Skeletal muscle tissue (tissue), 4 donors: ENCODE results near the gene MTFR1L. TPM values are rescaled to one million over a fixed set of nuclear protein-coding genes. Genes with fewer than 3 reads are reported as not detected.

ENCODE experiments used
- H3K27ac ChIP-seq: one replicate; pipeline ENCODE4 v1.7.0; 2013; ENCODE audit warnings: mild to moderate bottlenecking, low read depth, low read length, inconsistent platforms
- H3K27me3 ChIP-seq, 3 donors: one replicate each; pipeline ENCODE4 v1.7.0; 2013; ENCODE audit warnings: low read length in 3 of 3; ENCODE audit not compliant: control insufficient read depth in 3 of 3, insufficient read depth in 3 of 3
- H3K36me3 ChIP-seq, 3 donors: one replicate each; pipeline ENCODE4 v1.7.0; 2013; ENCODE audit warnings: low read length in 3 of 3; ENCODE audit not compliant: control insufficient read depth in 3 of 3, insufficient read depth in 3 of 3
- H3K4me1 ChIP-seq, 3 donors: one replicate each; pipeline ENCODE4 v1.7.0; 2013; ENCODE audit warnings: low read length in 3 of 3, mild to moderate bottlenecking in 3 of 3; ENCODE audit not compliant: control insufficient read depth in 3 of 3, insufficient read depth in 3 of 3
- H3K4me3 ChIP-seq, 3 donors: one replicate each; pipeline ENCODE4 v1.7.0; 2013; ENCODE audit warnings: low read length in 3 of 3
- H3K9ac ChIP-seq, 3 donors: one replicate each; pipeline ENCODE4 v1.7.0; 2013; ENCODE audit warnings: low read length in 3 of 3, mild to moderate bottlenecking in 3 of 3, moderate library complexity in 2 of 3, low read depth in 1 of 3
- H3K9me3 ChIP-seq, 3 donors: one replicate each; pipeline ENCODE4 v1.7.0; 2013; ENCODE audit warnings: low read length in 3 of 3; ENCODE audit not compliant: control insufficient read depth in 3 of 3
- total RNA-seq: library from RNA; depleted of rRNA; stranded (reverse); fragments of >200 nt; gene quantifications from one replicate; pipeline ENCODE4 v1.2.3, GENCODE V29; 2014
- donor health status: Osteomylitis.

MTFR1L gene
- total RNA-seq, 1 donor from 2014 or later = 35.0 TPM

DNA sequence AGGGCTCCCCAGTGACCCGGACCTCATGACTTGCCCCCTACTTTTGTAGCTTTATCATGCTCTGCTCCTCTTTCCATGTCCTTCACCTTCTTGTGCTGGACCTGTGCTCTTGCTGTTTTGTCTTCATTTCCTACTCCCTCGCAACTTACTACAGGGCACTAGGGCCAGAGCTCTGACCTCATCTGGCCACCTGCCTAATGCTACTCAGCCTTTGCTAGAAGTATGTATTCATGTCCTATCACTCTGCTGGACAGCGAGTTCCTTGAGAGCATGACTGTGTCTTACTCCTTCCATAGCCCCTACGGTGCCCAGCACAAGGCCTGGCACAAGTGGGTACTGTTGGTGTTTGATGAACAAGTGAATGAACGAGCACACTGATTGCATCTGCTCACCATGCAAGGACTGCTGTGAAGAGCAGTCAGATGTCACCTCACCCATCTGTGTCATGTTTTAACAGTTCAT, 1.9 kb downstream of the MTFR1L start:
- Histone ChIP-seq H3K9ac (peak overlapping the region; percentile 95 to 98 (median 95)), H3K4me1 (peaks cover 39 to 62% (median 48%) of the 10 kb centered on the region in 3 donors), H3K4me3 (peak overlapping the region; percentile 80 to 98 (median 95)), H3K27ac (no peak overlapping the region), H3K36me3 (peaks cover 11 to 18% (median 11%) of the 10 kb centered on the region in 3 donors), H3K27me3 (no peaks in the 10 kb centered on the region), H3K9me3 (no peaks in the 10 kb centered on the region)

DNA sequence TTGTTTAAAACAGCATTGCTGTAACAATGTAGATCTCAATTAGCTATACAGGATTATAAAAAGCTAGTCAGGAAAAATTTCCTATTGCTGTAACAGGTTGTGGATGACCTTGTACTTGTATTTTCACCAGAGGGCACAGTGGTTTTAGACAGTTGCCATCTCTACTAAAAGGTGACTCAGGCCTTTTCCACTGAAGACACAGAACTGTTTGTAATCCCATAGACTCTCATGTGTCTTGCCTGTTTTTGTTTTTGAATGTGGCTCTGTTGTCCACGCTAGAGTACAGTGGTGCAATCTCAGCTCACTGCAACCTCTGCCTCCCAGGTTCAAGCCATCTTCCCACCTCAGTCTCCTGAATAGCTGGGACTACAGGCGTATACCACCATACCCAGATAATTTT, 5.9 kb downstream of the MTFR1L start:
- Histone ChIP-seq H3K27me3 (no peaks in the 10 kb centered on the region), H3K36me3 (peaks cover 42 to 53% (median 46%) of the 10 kb centered on the region in 3 donors), H3K4me1 (peaks cover 28 to 32% (median 30%) of the 10 kb centered on the region in 3 donors), H3K9me3 (no peaks in the 10 kb centered on the region), H3K4me3 (no peak overlapping the region), H3K9ac (no peak overlapping the region), H3K27ac (peak overlapping the region; percentile 39)

DNA sequence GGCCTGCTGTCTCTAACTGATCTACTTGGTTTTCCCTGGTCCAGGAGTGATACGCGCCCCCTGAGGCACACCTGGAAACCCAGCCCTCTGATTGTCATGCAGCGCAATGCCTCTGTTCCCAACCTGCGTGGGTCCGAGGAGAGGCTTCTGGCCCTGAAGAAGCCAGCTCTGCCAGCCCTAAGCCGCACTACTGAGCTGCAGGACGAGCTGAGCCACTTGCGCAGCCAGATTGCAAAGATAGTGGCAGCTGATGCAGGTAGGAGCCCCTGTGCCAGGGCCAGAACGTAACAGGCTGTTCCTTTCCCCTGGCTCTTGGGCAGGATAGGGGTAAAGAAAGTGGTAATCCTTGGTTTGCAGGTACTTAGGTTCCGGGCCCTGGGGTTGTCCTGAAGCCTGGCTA, 6.8 kb downstream of the MTFR1L start:
- Histone ChIP-seq H3K4me3 (no peak overlapping the region), H3K36me3 (peaks cover 51 to 63% (median 56%) of the 10 kb centered on the region in 3 donors)

DNA sequence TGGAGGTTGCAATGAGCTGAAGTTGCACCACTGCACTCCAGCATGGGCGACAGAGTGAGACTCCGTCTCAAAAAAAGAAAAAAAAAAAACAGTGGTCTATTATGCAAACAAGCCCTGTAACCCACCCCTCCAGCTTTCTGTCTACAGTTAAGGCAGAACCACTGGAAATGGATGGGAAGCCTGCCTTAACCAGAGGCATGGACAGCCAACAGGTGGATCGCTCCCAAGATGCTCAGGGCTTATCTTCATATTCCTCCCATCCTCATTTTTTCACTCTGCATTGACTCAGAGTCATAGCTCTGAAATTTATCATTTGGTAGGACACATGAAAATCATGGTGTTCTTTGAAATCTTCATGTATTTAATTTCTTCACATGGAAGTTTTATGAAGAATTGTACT, 8.7 kb downstream of the MTFR1L start:
- no peak overlapping the region for H3K9ac ChIP-seq
- H3K4me1 ChIP-seq = peaks cover under 1 to 8% (median 6%) of the 10 kb centered on the region in 3 donors
- no peak overlapping the region for H3K4me3 ChIP-seq
- H3K9me3 ChIP-seq = no peaks in the 10 kb centered on the region
- H3K27me3 ChIP-seq = no peaks in the 10 kb centered on the region
- no peak overlapping the region for H3K27ac ChIP-seq
- peaks cover 64 to 82% (median 70%) of the 10 kb centered on the region in 3 donors for H3K36me3 ChIP-seq

More for the DNA sequence above, 6.8 kb downstream of the MTFR1L start:
- Histone ChIP-seq H3K9me3 (no peaks in the 10 kb centered on the region), H3K9ac (no peak overlapping the region), H3K4me1 (peaks cover 19 to 23% (median 20%) of the 10 kb centered on the region in 3 donors), H3K27ac (no peak overlapping the region), H3K27me3 (no peaks in the 10 kb centered on the region)

DNA sequence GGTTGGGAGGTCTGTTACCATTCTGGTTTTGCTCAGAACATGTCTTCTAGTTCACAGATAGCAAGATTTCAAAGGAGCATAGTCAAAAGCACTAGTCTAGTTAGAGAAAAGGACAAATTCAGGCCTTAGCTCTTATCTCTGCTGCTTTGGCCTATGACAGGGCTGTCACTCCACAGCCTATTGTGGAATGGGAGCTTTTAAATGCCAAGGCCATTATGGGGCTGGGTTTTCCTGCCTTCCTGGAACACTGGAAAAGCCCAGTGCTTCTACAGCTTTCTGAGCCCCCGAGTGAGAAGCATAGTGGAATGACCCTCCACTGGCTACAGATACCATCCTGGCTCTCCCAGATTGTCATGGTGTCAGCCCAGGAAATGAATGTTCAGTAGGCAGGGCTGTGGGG, 9.3 kb downstream of the MTFR1L start:
- Histone ChIP-seq H3K9me3 (no peaks in the 10 kb centered on the region), H3K4me3 (no peak overlapping the region), H3K4me1 (peaks cover 0 to 5% (median 4%) of the 10 kb centered on the region in 3 donors), H3K27me3 (no peaks in the 10 kb centered on the region), H3K36me3 (peaks cover 64 to 85% (median 75%) of the 10 kb centered on the region in 3 donors), H3K9ac (no peak overlapping the region), H3K27ac (no peak overlapping the region)

DNA sequence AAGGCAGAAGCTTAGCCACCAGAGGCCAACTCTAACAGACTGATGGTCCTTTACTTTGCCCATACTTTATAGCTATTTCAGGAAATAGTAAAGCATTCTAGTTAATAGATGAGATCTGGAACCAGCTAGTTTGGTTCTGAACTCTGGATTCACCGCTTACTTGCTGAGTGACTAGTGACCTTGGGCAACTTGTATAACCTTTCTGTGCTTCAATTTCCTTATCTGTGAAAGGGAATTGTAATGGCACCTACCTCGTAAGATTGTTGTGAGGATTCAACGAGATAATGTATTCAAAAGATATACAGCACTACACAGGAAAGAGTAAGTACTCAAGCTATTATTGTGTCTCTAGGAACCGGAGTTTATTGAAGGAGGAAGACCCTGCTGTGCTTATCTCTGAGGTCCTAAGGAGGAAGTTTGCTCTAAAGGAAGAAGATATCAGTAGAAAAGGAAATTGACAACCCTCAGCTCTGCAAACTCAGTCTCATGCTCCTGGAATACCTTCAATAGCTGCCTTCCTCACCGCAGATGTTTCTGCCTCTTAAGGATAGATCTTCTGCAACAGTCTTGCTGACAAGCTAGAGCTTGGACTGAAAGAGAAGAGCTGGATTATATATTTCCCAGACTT, 11.9 kb downstream of the MTFR1L start:
- no peaks in the 10 kb centered on the region for H3K27me3 ChIP-seq
- H3K9me3 ChIP-seq = no peaks in the 10 kb centered on the region
- H3K4me3 ChIP-seq = no peak overlapping the region
- no peak overlapping the region for H3K27ac ChIP-seq
- no peaks in the 10 kb centered on the region for H3K4me1 ChIP-seq
- no peak overlapping the region for H3K9ac ChIP-seq
- peaks cover 59 to 76% (median 72%) of the 10 kb centered on the region in 3 donors for H3K36me3 ChIP-seq

DNA sequence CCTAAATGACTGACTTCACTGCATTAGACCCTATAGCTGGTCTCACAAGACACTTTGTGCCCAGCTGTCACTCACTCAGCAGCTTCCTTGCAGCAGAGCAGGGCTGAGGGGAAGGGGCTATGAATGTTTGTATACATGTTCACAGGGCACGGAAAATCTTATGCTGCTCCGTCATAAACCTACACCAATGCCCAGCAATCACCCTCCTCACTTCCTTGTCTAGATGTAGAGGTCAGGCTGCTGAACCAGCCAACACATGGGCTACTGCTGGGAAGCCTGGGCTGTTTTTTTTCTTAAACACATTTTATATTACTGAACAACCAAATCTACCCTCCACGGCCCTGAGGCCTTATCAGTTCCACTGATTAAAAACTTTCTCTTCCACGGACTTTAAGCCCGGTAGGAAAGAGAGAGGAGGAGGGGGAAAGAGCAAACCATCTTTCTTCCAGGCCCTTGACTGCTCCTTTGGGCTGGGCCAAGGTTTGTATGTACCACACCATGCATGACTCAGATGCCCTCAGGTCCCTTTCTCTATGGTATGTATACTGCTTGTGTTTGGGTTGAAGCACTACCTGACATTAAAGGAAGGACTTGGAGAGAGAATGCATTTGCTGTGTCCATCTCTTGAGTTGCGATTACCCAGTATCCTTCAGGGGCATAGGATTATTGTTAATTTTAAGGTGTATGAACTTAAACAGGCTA, 12.7 kb downstream of the MTFR1L start:
- H3K27me3 ChIP-seq = no peaks in the 10 kb centered on the region
- no peak overlapping the region for H3K4me3 ChIP-seq
- H3K9ac ChIP-seq = no peak overlapping the region
- H3K36me3 ChIP-seq = peaks cover 57 to 69% (median 67%) of the 10 kb centered on the region in 3 donors
- H3K4me1 ChIP-seq = no peaks in the 10 kb centered on the region
- no peaks in the 10 kb centered on the region for H3K9me3 ChIP-seq
- H3K27ac ChIP-seq = no peak overlapping the region

DNA sequence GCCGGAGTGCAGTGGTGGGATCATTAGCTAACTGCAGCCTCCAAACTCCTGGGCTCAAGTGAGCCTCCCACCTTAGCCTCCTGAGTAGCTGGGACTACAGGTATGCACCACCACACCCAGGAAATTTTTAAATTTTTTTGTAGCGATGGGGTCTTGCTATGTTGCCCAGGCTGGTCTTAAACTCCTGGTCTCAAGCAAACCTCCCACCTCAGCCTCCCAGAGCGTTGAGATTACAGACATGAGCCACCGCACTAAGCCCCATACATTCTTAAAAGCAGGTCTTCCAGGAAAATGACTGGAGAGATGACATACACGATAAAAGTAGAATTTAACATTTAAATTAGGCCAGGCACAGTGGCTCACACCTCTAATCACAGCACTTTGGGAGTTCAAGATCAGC, 13.4 kb downstream of the MTFR1L start:
- H3K36me3 ChIP-seq = peaks cover 52 to 63% (median 61%) of the 10 kb centered on the region in 3 donors
- no peaks in the 10 kb centered on the region for H3K27me3 ChIP-seq
- no peaks in the 10 kb centered on the region for H3K9me3 ChIP-seq
- no peak overlapping the region for H3K27ac ChIP-seq
- H3K4me3 ChIP-seq = no peak overlapping the region
- H3K4me1 ChIP-seq = no peaks in the 10 kb centered on the region
- no peak overlapping the region for H3K9ac ChIP-seq

DNA sequence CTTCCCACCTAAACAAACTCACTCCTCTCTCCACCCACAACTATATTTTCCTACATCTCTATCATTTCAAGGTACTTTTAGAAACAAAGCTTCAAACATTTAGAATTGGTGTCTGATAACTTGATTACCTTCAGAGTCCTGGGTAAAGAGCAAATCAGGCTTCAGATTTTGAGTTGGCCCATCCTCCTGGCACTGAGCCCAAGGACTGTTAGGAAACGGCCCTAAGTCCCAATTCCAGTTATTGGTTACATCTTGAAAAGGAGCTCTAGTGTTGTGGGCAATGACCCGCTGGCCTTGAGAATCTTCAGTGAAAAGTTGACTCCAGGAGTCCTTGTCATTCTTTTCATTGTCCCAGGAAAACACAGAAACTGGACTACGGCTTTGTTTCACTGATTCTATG, 15.1 kb downstream of the MTFR1L start:
- Histone ChIP-seq H3K27ac (no peak overlapping the region), H3K9me3 (no peaks in the 10 kb centered on the region), H3K4me3 (no peak overlapping the region), H3K27me3 (no peaks in the 10 kb centered on the region), H3K9ac (no peak overlapping the region), H3K36me3 (peaks cover 34 to 49% (median 44%) of the 10 kb centered on the region in 3 donors), H3K4me1 (no peaks in the 10 kb centered on the region)

DNA sequence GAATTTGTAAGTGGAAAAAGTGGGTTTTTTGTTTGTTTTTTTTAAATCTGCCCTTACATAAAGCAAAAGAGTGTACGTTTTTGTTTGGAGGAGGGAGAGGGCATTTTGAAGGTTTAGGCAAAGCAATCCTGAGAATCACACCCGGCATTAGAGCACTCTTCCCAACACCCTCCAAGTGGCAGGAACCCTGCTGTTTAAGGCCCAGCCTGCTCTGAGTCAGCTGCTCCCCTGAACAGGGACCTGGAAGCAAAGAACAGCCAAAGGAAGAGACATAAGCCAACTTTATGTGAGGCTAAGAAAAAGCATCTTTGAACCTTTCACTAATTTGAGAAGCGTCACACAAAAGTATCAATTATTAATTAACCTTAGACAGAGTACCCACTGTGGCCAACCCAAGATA, 16.9 kb downstream of the MTFR1L start:
- Histone ChIP-seq H3K4me3 (no peak overlapping the region), H3K9me3 (no peaks in the 10 kb centered on the region), H3K4me1 (no peaks in the 10 kb centered on the region), H3K27ac (no peak overlapping the region), H3K36me3 (peaks cover 17 to 31% (median 26%) of the 10 kb centered on the region in 3 donors), H3K9ac (no peak overlapping the region), H3K27me3 (no peaks in the 10 kb centered on the region)
